H7 (cell line): ENCODE data around the gene YWHAH. TPM values are rescaled to one million over a fixed set of nuclear protein-coding genes. Genes with fewer than 3 reads are reported as not detected.
"Not testable (repeated sequence)": the region's sequence is repeated elsewhere in the genome, so short reads cannot be mapped to it uniquely, and the experiment has no call there.

Experiments
- DNase-seq: peaks from one replicate; pipeline ENCODE4 v3.0.0; 2012
- H3K27me3 ChIP-seq: 2 replicates; pipeline ENCODE4 v1.6.0; 2011; ENCODE audit warnings: mild to moderate bottlenecking, low read length; ENCODE audit not compliant: control insufficient read depth, insufficient read depth
- H3K36me3 ChIP-seq: replicated peaks from 2 replicates; pipeline ENCODE4 v1.5.1; 2011; ENCODE audit warnings: low read length; ENCODE audit not compliant: control insufficient read depth, insufficient read depth
- H3K4me3 ChIP-seq: 2 replicates; pipeline ENCODE4 v1.5.1; 2011; ENCODE audit warnings: low read depth, mild to moderate bottlenecking, control low read depth, low read length, moderate library complexity; ENCODE audit not compliant: insufficient read depth
- total RNA-seq: library from RNA; depleted of rRNA; stranded (reverse); fragments of >200 nt; shearing (Covaris generic); gene quantifications from 2 replicates; pipeline ENCODE4 v1.2.3, GENCODE V29; 2014

Gene YWHAH
- total RNA-seq, 1 experiment from 2014 or later = 229 TPM

GRCh38 chr22:31970490-31971444 lies 26.4 kb downstream of the YWHAH start:
- peaks cover 3% of the 10 kb centered on the region; the same call in 1 of the 2 replicates for H3K27me3 ChIP-seq
- H3K4me3 ChIP-seq = peak overlapping the region; percentile 45
- H3K36me3 ChIP-seq = no peaks in the 10 kb centered on the region
- peak; percentile 98 for DNase-seq

DNA sequence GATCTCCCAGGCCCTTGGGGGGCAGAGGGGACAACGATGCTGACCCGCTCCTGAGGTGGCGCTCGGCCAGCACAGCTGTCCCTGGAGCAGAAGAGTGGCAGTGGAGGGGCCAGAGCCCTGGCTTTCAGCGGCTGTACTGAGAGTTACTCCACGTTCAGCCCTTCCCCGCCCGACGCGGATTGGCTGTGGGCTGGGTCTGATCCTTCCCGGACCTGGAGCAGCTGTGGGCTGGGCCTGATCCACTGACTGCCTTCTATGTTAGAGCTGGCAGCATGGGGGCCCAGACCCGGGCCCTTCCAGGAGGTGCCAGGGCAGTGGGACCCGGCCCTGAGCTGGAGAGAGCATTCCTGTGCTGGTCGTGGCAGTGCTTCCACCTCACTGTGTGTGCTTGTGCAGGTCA lies 27.8 kb downstream of the YWHAH start:
- DNase-seq = no peak
- Histone ChIP-seq H3K36me3 (no peaks in the 10 kb centered on the region), H3K4me3 (no peak overlapping the region), H3K27me3 (peaks cover 3% of the 10 kb centered on the region; the same call in 1 of the 2 replicates)

- no peak for DNase-seq
- H3K4me3 ChIP-seq = no peak overlapping the region
- H3K36me3 ChIP-seq = no peaks in the 10 kb centered on the region
- H3K27me3 ChIP-seq = peaks cover 3% of the 10 kb centered on the region; the same call in 1 of the 2 replicates
Observed at GRCh38 chr22:31973739-31974138, 29.4 kb downstream of the YWHAH start.

- Histone ChIP-seq H3K4me3 (no peak overlapping the region), H3K36me3 (no peaks in the 10 kb centered on the region), H3K27me3 (no peaks in the 10 kb centered on the region)
- peak; percentile 87 for DNase-seq
Observed at GRCh38 chr22:31977141-31977841, 33.0 kb downstream of the YWHAH start.

- Histone ChIP-seq H3K36me3 (no peaks in the 10 kb centered on the region), H3K4me3 (no peak overlapping the region), H3K27me3 (no peaks in the 10 kb centered on the region)
- no peak for DNase-seq
Observed at GRCh38 chr22:31977939-31978338, 33.6 kb downstream of the YWHAH start.

DNA sequence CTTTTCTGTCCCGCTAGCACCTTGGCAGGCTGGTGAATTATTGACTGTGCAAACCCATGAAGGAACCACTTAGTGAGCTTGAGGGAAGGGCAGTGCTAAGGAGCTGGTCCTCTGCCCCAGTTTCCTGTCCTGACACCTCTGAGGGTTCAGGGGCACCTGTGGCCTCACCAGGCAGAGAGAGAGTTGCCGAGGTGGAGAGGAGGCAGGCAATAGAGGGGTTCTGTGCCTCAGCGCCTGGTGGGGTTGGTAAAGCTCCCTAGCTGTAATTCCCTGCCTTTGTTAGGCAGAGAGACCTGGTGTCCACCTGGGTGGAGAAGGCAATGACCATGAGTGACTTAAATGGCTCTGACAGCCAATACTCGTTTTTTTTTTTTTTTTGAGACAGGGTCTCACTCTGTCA lies 36.3 kb downstream of the YWHAH start:
- Histone ChIP-seq H3K27me3 (no peaks in the 10 kb centered on the region), H3K36me3 (no peaks in the 10 kb centered on the region), H3K4me3 (no peak overlapping the region)
- no peak for DNase-seq

DNA sequence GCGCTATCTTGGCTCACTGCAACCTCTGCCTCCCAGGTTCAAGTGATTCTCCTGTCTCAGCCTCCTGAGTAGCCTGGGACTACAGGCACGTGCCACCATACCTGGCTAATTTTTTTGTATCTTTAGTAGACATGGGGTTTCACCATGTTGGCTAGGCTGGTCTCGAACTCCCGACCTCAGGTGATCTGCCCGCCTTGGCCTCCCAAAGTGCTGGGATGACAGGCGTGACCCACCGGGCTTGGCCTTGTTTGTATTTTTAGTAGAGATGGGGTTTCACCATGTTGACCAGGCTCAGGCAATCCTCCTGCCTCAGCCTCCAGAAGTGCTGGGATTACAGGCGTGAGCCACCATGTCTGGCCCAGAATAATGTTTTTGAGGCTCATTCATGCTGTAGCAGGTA lies 37.6 kb downstream of the YWHAH start:
- not testable (repeated sequence) for DNase-seq, H3K36me3 ChIP-seq, H3K27me3 ChIP-seq, H3K4me3 ChIP-seq

DNA sequence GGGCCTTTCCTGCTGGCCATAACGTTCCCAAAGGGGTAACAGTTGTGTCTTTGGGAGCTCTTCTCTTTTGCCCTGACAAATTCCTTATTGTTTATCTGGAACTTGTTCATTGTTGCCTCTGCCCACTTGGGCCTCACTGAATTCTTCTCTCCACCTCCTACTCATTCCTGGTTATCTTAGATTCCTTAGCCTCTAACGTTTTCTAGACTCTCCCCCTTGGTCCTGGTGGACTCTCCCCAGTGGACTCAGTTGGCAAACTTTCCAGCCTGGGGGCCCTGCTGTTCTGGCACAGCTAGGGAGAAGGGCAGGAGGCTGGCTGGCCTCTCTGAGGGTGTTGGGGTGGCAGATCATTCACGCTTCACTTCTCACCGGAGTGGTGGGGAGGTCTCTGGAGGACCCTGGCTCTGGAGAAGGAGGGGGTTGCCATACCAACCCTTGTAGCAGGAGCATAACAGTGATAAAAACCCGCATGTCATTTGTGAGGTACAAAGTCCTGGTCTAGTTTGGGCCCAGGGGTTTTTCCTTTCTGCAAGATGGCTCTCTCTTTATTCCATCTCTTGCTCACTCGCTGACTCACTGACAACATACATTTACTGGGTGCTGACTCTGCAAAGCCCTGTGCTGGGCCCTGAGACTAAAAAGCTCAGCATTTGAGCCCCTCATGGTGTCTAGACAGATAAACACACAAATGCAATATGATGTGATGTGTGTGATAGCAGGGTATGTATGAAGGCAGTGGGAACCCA lies 39.7 kb downstream of the YWHAH start:
- H3K27me3 ChIP-seq = no peaks in the 10 kb centered on the region
- DNase-seq = no peak
- no peak overlapping the region for H3K4me3 ChIP-seq
- no peaks in the 10 kb centered on the region for H3K36me3 ChIP-seq

DNA sequence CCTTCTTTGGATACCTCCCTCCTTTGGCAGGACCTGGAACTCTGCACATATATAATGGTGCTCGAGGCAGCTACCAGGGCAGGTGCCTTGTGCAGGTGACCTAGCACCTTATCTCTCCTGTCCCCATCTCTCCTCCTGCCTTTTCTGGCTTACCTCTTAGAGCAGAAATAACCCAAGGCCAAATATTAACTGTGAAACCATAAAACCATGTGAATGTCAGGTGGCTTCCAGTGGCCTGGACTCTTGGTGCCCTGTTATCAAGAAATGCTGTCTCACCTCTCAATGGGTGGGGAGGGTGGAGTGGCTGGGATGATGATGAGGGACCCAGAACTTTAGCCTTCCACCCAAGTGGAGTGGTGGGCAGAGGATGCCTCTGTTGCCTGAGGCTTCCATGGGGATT lies 42.9 kb downstream of the YWHAH start:
- DNase-seq = no peak
- Histone ChIP-seq H3K27me3 (no peaks in the 10 kb centered on the region), H3K4me3 (no peak overlapping the region), H3K36me3 (no peaks in the 10 kb centered on the region)

GRCh38 chr22:31991102-31991839 lies 46.9 kb downstream of the YWHAH start:
- DNase-seq = no peak

DNA sequence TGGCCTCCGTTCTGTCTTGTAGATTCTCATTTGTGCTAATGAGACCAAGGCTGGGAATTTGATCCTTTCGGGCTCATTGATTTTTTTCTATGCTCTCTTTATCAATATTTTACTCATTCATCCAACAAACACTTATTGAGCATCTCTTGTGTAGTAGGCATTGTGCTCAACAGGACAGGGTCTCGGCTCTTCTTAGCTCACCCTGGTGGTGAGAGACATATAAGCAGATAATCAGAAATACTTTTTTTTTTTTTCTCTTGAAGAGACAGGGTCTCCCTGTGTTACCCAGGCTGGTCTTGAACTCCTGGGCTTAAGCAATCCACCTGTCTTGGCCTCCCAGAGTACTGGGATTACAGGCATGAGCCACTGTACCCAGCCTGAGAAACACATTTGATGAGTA lies 50.7 kb downstream of the YWHAH start:
- peak; percentile 19 for DNase-seq
- no peaks in the 10 kb centered on the region for H3K27me3 ChIP-seq
- H3K36me3 ChIP-seq = no peaks in the 10 kb centered on the region
- no peak overlapping the region for H3K4me3 ChIP-seq

More at GRCh38 chr22:31991102-31991839, 46.9 kb downstream of the YWHAH start:
- no peaks in the 10 kb centered on the region for H3K27me3 ChIP-seq
- no peaks in the 10 kb centered on the region for H3K36me3 ChIP-seq
- no peak overlapping the region for H3K4me3 ChIP-seq

DNA sequence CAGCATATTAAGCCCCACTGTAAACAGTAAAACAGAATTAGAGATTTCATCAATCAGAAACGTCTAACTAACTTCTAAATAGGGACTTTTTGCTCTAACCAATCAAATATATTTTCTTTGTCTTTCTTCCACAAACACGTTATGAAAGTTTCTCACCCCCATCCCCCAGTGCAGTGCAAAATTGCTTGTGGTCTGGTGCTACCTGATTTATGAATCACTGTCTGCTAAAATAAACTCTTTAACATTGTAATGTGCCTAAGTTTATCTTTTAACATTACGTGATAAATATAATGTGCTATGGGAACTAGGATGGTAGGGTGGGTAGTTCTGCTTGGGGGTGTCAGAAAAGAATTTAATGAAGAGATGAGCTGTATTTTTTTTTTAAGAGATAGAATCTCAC lies 51.5 kb downstream of the YWHAH start:
- DNase-seq = no peak
- no peaks in the 10 kb centered on the region for H3K27me3 ChIP-seq
- H3K4me3 ChIP-seq = no peak overlapping the region
- H3K36me3 ChIP-seq = no peaks in the 10 kb centered on the region

DNA sequence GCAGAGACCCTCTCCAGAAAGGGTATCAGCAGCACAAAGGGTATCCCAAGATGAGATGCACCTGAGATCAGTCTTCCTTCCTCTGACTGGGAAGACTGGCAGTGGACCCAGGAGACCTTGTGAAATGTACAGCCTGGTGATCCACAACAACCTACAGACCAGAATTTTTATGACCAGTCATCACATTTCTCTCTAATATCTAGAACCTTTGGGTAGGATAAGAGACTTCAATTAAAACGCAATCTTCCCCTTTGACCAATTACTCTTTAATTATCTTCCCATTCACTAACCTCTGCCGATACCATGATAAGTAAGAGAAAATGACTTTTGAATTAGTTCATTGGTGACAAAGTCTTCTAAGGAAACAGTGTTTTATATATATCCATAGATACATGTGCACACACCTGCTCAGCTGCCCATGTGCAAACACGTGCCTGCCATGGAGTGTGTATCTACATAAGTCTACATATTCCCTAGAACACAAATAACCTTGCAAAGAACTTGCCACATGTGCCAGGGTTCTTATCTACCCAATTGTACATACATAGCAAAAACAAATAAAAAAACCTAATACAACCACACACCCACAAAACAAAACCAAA lies 54.5 kb downstream of the YWHAH start:
- H3K36me3 ChIP-seq = no peaks in the 10 kb centered on the region
- H3K4me3 ChIP-seq = no peak overlapping the region
- DNase-seq = no peak
- H3K27me3 ChIP-seq = no peaks in the 10 kb centered on the region

DNA sequence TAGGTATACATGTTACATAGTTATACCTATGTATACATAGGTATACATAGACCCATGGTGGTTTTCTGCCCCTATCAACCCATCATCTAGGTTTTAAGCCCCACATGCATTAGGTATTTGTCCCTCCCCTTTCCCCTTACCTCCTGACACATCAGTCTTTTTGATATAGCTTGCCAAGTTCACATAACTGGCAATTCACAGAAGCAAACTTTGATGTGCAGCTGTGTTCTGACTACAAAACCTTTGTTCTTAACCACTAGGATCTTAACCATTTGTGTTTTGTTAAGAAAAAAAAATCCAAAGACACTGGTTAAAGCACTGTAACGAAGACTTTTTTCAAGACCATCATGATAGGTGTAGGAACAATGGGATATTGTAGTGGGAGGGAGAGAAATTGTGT lies 55.8 kb downstream of the YWHAH start:
- no peaks in the 10 kb centered on the region for H3K36me3 ChIP-seq
- DNase-seq = no peak
- no peak overlapping the region for H3K4me3 ChIP-seq
- no peaks in the 10 kb centered on the region for H3K27me3 ChIP-seq
